HPDE6-E6E7 (cell line): ENCODE results near the gene C1orf174.
"Not testable (repeated sequence)": the region's sequence is repeated elsewhere in the genome, so short reads cannot be mapped to it uniquely, and the experiment has no call there.

Experiments
- DNase-seq: peaks from one replicate; pipeline ENCODE4 v3.0.0; 2011; ENCODE audit warnings: missing footprints; ENCODE audit errors: extremely low spot score

Gene C1orf174

DNA sequence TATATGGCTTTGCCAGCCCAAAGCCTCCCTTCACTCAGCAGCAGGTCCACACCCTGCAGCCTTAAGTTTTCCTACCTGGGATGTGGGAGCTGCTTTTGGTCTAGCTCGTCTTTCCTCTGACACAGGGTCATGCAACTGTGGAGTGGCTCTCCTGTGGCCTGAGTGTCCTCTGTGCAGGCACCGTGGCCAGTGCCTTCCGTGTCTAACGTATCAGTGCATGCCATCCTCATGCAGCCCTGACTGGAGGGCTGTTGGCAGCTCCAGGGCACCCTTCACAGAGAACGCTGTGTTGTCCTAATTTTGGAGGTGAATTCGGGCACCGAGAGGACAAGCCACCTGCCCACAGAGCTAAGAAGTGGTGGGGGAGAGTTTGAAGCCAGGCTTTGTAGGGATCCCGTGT is 25.7 kb upstream of the C1orf174 start:
- DNase-seq, result no peak

DNA sequence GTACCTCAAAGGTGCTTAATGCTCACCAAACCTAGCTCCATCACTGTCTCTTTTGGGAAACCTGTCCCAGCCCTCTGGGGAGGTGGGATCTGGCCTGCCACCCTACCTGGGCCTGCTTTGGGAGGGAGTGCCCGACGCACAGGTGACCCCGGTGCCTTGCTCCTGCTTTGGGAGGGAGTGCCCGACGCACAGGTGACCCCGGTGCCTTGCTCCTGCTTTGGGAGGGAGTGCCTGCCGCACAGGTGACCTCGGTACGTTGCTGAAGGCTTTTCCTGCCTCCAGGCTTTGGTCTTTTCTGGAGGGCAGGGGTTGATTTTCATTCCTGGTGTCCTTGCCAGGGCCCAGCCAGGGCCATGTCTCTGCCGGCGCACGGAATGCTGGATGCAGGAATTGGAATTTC is 25.2 kb upstream of the C1orf174 start:
- DNase-seq, result no peak

DNA sequence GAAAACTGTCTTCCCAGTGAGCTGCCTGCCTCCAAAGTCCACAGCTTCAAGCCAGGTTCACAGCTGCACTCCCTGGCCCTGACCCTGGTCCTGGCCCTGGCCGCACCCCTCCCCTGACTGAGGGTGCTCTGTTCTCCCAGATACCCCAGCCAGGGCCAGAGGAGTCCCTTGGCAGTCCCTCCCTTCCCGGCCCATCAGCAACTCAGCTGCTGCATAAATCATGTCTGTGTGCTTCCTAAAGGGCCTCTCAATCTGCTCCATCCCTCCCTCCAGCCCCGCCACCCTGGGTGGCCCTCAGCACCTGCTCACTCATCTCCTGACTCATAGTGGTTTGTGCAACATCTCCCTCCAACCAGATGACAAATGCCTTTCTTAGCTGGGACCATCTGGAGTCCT is 24.8 kb upstream of the C1orf174 start:
- no peak for DNase-seq

DNA sequence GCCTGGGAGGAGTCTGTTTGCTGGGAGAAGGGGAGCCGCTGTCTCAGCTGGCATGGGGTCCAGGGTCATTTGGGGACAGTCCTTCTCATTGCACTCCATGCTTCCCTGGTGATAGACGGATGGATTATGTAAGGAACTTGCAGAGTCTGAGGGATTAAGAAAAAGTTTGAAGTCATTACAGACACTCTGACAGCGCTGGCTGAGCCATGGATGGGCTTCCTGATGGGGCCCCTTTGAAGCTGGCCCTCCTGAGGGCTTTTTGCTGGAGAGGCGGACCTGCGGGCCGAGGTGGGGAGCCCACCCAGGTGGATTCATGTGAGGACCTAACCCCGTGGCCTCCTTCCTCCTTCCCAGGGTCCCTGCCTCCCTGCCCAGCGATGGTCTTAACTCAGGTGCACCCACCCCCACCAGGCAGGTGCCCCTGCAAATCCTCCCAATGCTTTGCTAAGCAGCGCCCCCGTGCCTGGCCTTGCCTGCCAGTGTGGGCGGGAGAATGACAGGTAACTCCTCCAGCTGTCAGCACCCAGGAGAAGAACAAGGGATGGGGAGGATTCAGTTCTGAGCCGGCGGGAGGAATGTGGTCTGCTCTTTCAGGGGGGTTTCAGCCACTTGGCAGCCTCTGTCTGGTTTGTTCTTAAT is 24.2 kb upstream of the C1orf174 start:
- no peak for DNase-seq

DNA sequence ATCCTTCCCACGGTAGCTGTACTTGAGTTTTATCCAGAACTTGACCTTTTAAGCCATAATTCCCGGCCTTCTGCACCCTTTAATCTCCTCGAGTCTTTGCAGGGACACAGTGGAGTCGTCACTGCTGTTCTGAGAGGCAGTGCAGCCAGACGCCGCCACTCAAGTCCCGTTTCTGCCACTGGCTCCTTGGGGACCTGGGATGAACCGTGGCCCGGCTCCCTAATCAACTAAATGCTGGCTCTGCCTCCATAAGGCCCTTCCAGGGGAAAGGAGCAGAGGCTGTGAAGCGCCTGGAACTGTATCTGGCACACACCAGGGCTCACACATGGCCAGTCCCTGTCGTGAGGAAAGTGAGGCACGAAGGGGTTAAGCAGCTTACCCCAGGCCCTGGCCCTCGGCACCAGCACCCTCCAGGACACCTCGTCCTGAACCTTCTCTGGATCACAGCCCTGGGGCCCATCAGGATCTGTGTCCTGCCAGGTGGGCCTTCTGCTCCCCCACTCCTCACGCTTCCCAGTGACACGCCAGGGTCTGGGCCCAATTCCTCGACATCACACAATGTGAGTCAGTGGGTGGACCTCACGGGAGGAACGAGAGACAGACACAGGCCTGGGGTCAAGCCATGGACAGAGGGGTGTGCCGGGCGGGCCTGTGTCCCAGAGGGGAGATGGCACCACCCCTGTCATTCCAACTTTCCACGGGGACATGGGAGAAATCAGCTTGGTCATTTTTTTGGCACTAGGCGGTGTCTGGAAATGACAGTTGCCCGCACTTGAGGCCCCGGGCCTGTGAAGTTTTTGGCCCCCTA is 23.5 kb upstream of the C1orf174 start:
- DNase-seq, result no peak

DNA sequence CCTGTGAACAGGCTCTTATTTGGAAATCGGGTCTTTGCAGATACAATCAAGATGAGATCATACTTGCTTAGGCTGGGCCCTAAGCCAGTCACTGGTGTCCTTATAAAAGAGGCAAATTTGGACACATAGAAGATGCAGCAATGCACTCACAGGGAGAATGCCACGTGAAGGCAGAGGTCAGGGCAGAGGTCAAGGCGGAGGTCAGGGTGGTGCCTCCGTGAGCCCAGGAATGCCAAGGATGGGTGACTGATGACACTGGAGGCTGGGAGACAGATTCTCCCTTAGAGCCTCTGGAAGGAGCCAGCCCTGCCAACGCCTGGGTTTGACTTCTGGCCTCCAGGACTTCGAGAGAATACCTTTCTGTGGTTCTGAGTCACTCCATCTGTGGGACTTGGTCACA is 22.8 kb upstream of the C1orf174 start:
- no peak for DNase-seq

DNA sequence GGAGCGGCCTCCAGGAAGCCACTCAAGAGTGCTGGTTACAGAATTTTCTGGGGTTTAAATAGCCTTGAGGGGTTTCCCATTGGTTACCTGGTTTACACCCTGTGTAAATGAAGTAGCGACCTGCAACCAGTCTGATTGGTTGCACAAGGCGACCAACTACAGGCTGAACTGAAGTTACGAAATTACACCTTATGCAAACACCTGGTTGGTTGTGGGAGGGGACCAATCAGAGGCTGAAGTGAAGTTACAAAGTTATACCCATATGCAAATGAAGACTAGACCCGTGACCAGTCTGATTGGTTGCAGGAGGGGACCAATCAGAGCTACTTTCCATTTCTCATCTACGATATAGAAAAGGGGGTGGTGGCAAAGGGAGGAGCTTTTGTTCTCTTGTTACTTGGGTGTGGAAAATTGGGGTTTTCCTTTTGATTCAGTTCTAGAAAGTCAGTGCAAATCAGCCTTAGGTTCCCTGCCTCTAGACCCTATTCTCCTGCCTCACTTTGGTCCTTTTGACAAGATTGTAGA is 22.2 kb upstream of the C1orf174 start:
- no peak for DNase-seq

DNA sequence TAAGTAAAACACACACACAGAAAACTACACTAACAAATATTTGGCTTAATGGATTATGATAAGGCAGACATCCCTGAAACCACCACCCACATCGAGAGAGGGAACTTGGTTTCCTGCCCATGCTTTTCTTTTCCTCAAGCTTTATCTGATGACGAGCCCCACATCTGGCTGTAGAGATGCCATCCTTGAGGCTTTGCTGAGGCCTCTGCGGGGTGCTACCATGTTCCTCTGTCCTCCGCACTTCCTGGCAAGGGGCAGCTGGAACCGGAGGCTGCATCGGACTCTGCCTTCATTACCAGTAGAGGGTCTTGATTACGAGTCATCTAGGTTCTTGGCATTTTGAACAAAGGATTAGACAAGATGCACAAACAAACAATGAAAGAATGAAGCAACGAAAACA is 21.7 kb upstream of the C1orf174 start:
- no peak for DNase-seq

DNA sequence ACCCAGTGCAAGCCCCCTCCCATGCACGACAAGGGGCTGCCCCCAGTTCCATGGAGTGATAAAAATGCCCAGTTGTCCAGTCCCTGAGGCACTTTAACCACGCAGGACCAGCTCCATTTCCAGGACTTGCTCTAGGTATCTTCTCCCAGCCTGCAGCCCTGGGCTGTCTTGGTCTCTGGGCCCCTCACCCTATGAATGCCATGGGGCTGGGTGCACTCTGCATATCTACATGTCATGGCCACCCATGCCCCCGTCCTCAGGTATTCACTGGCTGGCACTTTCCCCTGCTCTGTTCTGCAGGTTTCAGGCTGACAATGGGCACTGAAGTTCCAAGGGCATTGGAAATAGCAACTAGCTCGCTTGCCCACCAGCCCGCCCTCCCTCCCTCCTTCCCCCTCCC is 19.6 kb upstream of the C1orf174 start:
- no peak for DNase-seq

DNA sequence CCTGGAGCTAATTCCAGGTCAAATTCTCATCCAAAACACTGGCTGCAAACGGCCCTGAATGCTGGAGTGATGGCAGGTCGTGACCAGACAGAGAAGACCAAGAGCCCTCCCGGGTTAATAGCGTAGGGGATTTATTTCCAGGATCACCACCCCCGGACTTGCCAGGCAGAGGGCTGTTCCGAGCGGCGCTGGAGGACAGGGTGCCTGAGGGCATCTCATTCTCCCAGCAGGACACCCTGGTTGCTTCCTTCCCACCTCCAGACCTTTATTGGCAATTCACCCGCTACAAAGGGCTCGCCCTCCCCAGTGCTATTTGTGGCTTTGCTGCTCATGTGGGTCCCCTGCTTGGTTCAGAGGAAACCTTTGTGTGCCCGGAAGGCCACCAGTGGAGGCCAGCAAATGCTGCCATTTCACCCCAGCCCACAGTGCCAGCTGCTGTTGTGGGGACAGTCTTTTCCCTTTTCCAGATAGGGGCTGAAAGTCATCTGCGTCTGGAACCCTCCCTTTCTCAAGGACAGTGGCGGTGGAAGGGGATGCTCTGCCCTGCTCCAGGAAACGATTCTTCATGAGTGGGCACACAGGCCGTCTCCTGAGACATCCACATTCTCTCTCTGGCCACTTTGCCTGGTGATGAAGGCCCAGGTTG is 19.0 kb upstream of the C1orf174 start:
- no peak for DNase-seq

DNA sequence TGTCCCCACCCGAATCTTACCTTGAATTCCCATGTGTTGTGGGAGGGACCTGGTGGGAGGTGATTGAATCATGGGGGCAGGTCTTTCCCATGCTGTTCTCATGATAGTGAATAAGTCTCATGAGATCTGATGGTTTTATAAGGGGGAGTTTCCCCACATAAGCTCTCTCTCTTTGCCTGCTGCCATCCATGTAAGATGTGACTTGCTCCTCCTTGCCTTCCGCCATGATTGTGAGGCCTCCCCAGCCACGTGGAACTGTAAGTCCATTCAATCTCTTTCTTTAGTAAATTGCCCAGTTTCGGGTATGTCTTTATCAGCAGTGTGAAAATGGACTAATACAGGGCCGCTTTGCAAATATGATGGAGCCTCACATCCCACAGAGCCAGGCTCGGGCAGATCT is 18.3 kb upstream of the C1orf174 start:
- not testable (repeated sequence) for DNase-seq

DNA sequence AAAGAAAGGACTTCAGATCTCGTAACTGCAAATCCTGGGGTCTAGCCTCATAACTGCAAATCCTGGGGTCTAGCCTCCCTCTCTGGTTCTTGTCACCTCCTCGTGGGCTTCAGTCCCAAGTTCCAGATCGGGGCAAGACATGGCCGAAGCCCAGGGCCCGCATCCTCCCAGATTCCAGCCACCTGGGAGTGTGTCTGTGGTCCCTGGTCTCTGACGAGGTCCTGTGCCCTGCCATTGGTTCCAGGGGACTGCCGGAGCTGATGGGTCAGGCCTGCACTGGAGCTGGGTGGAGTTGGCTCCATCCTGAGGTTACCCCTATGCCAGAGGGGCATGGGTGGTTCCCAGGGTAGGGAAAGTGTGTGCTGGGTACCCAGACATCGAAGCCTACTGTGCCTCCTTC is 17.7 kb upstream of the C1orf174 start:
- DNase-seq, result no peak

DNA sequence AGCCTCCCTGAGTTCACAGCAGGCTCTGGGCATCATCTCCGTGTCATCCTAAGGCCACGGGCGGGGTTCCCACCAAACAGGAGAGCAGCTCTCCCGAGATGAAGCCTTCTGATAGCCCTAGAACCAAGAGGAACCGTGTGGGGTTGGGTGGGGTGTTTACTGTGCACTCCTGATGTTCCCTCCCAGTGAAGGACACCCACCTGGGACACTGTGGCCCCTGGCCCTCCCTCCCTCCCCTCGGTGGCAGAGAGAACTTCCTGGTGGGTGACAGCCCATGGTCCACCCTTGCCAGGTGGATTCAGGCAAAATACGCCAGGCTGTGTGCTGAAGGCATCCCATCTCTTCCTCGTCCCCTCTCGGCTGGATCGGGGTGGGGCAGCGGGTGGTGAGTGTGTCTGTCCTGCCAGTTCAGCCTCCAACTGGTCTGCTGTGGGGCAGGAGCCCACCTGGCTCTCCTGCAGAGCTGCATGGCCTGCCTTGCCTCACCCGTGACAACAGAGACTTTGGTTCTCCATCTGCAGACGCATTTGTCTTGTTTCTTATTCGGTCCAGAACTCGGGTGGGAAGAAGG is 15.6 kb upstream of the C1orf174 start:
- no peak for DNase-seq

DNA sequence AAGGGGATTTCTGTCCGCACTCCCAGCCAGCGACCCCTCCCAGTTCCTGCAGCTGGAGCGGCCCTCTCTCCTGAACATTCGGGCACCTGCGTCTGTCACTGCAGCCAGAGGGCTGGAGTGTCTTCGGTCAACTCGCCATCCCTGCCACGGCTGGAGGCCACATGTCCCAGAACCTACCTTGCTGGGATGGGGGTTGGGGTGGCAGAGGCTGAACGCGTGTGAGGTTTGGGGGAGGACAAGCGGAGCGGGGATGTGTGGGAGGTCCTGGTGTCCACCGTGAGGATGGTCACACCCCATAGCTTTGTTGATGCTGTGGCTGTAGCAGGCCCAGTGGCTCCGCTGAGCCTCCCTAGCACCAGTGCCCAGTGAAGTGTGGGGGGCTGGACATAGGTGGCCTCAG is 14.8 kb upstream of the C1orf174 start:
- DNase-seq, result no peak

DNA sequence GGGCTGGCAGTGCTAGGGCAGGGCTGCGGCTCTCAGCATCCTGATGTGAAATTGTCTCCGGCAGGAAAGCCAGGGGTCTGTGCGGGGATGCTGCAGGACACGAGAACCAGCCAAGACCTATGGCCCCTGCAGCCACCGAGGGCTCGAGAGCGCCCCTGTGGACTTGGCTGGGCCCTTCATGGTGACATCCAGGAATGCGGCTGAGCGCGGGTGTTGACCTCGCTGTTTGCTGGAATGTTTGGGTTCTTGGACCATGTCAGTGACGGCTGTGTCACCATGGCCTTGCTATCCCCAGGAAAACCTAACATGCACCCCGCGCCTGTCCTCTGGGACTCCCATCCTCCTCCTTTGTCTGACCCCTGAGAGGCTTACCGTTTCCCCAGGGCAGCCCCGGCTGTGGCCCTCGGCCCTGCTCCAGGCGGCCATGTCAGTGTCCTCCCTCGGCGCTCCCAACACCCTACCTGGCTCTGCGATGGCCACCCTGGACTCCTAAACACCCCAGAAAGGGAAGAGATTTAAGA is 14.3 kb upstream of the C1orf174 start:
- DNase-seq, result no peak

DNA sequence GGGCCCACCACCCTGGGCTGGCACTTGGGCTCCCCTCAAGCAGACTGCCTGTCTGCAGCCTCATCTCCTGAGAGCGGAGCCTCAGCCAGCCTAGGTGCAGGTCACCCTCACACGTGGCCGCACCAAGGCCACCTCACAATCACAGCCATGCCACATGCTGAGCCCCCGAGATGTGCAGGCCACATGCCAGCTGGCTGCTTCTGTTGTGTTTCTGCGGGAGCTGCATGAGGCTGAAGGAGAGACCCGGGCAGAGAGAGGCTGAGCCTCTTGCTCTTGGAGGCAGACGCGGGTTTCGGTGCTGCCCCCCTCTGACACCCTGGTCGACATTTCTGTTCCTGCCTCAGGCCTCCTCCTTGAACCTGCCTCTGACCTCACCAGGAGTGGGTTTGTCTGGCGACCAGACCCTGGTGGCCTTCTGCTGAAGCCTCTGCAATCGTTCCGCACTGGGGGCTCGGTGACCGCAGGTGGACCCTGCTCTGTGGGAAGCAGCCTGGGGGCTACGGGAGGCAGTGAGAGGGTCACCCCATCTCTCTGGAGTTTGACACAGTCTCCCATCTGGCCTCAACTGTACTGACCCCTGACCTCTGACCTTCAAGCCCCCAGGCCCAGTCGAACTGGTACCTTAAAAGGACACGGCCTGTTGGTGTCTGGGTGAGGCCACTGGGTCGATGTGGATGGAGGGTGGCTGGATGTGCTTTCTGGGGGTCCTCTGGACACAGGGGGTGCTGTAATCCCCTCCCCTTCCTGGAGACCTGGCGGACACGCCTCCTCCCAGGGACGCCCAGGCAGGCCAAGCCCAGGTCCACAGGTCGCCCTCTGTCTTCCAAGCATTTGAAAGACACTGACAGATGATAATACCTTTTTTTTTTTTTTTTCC is 13.0 kb upstream of the C1orf174 start:
- DNase-seq, result no peak

DNA sequence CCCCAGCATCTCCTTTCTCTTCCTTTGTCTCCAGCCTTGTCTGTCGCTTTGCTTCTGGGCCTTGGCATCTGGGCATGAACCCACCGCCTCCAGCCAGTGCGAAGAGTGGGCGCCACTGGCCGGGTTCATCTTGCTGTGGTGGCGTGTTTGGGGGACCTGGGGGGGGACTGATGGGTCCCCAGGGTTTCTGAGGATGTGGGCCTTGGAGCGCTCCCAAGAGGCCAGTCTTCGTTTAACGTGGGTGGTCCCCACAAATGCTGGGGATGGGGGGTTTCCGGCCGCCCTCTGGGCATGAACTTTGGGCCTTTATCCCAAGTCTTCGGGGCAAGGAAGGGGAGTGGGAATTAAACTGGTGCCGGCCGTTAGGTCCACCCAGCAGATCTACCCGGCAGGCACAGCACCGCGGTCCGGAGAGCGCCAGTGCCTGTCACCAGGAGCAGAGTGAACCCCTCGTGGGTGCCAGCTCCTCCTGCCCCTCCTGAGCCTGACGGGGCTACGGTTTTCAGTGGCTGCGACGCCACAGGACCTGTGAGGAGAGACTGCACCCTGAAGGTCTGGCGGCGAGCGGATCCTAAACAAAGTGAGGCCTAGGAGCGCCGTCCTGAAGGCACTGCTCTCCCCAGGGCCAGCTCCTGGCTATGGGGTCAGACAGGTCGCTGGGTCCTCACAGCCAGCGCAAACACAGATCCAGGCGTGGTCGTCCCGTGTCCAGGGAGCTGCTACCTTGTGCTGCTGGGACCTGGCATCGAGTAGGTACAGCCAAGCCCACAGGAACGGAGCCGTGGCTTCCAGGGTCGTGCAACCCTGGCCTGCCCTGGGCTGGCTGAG is 12.1 kb upstream of the C1orf174 start:
- DNase-seq, result no peak

DNA sequence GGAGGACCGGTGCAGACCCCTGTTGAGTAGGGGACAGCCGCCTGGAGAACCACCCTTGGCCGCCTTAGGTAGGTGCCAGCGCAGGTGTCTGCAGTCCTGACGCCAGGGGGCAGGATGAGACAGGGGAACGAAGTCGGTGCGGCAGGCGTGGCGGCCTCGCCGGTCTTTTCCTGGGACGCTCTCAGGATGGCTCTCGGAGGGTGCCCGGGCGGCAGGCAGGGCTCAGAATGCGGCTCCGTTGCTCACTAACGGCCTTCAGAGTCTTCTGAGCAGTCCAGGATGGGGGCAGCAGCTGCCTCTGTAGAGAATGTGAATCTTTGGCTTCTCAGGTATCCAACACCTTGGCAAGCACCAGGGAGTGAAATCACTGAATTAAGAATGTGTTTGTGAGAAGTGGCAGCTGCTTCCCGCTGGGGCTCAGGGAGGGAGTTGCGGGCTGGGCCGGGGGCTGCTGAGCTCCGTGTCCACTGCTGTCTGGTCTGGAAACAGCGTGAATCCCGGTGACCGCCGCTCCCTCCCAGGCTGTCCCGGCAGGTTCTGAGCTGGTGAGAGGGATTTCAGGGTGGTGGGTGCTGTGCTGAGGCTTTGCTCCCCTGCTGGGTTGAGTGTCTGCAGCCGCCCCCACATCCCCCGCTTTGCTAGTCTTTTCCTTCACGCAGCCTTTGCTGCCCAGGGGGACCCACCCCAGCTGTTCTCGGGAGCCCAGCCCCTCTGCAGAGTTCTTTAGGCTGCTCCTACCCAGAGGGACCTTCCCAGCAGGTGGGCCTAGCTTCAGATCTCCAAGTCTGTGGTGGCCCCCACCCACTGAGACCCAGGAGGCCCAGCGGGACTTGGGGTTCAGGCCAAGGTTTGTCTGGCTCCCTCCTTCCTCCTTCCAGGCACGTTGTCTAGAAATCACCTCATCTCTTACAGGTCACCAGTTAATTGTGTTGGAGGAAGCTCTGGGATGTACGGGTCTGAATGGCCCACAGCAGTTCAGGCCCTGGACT is 11.1 kb upstream of the C1orf174 start:
- peak; percentile 77 for DNase-seq
